Activated T-cell treated with anti-CD3 and anti-CD28 coated beads for 48 hours (primary cell): ENCODE data around the gene MKRN2OS.

Source experiments
- DNase-seq: peaks from one replicate; pipeline ENCODE4 v3.0.0-alpha.2; 2020; ENCODE audit warnings: low read depth

The MKRN2OS gene

GRCh38 chr3:12513694-12514446, 31.4 kb downstream of the MKRN2OS start:
- no peak for DNase-seq

GRCh38 chr3:12512534-12513118, 32.7 kb downstream of the MKRN2OS start:
- DNase-seq = no peak

DNA sequence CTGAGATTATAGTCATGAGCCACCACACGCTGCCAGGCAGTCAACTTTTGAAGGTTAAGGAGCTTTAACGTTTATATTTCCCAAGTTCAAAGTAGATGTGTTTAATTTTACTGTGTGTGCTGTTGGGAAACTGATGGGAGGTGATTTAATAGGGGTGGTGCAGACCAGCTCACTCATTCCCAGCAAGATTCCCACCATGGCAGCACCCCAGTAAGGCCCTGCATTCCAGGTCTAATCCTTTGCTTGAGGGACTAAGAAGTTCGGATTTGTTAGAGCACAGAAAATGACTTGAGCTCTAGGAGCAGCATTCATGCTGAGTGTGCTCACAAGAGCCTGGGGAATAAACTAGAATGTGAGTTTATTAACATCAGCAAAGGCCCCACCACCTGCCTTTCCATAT, 35.8 kb downstream of the MKRN2OS start:
- DNase-seq = no peak

GRCh38 chr3:12508291-12508700, 37.0 kb downstream of the MKRN2OS start:
- no peak for DNase-seq

GRCh38 chr3:12507591-12508281, 37.6 kb downstream of the MKRN2OS start:
- DNase-seq = no peak

- no peak for DNase-seq
These were observed 39.0 kb downstream of the MKRN2OS start for GRCh38 chr3:12506201-12506709.

DNA sequence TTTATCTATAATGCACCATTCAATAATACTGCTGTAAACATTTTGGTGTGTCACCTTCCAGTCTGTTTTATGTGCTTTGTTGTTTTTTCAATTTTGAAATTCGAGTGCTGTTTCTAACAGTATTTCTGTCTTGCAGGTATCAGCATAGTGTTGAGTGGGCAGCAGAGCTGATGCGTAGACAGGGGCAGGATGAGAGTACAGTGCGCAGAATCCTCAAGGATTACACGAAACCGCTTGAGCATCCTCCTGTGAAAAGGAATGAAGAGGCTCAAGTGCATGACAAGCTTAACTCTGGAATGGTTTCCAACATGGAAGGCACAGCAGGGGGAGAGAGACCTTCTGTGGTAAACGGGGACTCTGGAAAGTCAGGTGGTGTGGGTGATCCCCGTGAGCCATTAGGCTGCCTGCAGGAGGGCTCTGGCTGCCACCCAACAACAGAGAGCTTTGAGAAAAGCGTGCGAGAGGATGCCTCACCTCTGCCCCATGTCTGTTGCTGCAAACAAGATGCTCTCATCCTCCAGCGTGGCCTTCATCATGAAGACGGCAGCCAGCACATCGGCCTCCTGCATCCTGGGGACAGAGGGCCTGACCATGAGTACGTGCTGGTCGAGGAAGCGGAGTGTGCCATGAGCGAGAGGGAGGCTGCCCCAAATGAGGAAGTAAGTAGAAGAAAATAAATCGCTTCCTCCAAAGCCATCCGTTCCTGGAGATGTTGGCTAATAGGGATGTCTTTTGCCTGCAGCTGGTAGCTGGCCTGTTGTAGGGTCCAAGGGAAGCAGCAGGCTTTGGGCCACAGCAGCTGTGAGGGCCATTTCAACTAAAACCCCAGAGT, 42.0 kb downstream of the MKRN2OS start:
- no peak for DNase-seq

- DNase-seq = no peak
These were observed 43.8 kb downstream of the MKRN2OS start for GRCh38 chr3:12501360-12502020.

DNA sequence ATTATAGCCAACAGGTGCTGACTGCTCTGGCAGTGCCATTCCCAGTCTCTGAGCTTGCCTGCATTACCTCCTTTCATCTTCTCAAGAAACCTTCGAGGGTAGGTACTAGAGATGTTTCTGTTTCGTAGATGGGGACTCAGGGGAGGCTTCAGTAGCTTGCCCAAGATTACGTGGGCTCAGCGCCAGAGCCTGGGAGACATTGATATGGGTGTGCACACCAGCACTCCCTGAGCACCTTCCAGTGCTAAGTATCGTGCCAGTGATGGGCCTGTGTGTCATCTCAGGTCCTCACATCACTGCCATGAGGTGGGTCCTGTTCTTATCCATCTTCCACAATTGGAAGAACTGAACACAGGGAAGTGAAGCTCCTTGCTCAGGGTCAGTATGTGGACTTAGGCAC, 45.8 kb downstream of the MKRN2OS start:
- DNase-seq = no peak

DNA sequence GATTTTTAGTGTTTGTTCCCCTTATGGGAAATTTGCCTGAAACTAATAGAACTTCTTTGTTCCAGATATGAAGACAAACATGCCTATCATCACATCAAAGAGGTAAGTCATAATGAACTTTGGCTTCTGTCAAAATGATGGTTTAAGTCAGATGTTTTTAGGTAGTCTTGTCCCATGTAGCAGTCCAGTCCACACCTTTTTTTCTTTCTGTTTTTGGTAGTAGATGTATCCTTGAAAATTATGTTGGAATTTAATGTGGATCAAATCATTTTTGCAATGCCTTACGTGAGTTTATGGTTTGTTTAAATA, 48.9 kb downstream of the MKRN2OS start:
- no peak for DNase-seq

GRCh38 chr3:12495749-12496452, 49.4 kb downstream of the MKRN2OS start:
- DNase-seq = no peak

DNA sequence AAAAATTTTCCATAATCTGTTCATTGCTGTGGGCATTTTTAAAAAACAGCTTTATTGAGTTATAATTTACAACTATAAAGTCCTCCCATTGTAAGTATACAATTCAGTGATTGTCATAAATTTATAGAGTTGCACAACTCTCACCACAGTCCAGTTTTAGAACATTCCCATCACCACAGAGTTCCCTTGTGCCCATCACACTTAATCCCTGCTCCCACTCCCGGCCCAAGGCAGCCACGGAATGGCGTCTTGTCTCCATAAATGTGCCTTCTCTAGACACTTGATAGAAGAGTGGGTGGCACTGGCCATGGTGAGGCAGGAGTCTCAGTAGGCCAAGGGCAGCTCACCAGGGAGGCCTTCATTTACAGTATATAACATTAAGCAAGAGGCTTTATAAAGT, 54.8 kb downstream of the MKRN2OS start:
- DNase-seq = no peak

DNA sequence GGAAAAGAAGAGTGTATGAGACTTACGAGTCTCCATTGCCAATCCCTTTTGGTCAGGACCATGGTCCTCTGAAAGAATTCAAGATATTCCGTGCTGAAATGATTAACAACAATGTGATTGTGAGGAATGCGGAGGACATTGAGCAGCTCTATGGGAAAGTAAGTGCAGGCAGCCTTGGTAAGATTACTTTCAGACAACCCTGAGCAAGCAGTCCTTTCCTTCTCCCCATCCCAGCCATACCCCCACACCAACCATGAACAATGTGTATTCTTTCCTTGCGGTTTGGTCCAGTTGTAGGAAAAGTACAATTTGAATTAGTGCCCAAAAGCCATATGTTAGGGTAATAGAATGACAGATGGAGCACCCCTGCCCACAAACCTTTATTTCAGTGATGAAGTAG, 55.5 kb downstream of the MKRN2OS start:
- no peak for DNase-seq
